IMR-90 (cell line): ENCODE measurements around the gene PAX2. TPM values are rescaled to one million over a fixed set of nuclear protein-coding genes. Genes with fewer than 3 reads are reported as not detected.

ENCODE experiments used
- ATAC-seq: fragments of 200-7000 bp; cut with Tn5 transposase; 2 replicates; pipeline ENCODE4 v1.9.1; 2020; ENCODE audit warnings: low read depth, mild to moderate bottlenecking, moderate library complexity
- BruUV-seq: library from RNA; stranded (reverse); fragments of 400-500 nt; replicated peaks from 2 replicates; lab custom pipeline; 2021; lab: Mats Ljungman, UMichigan
- CTCF ChIA-PET: fragments of 300-600 bp; formaldehyde crosslinking; extraction: SDS; loops from one replicate; lab custom pipeline; 2021; ENCODE audit warnings: antibody characterized with exemption; lab: Yijun Ruan, JAX
- POLR2A ChIA-PET: fragments of 300-600 bp; sonication (Branson Sonifier 250); formaldehyde crosslinking; loops from one replicate; lab custom pipeline; 2022; ENCODE audit warnings: antibody characterized with exemption; ENCODE audit not compliant: unreplicated experiment; lab: Charles Lee
- DNase-seq: peaks from one replicate; pipeline ENCODE4 v3.0.0; 2013
- H2AFZ ChIP-seq: replicated peaks from 2 replicates; pipeline ENCODE3; 2013; ENCODE audit warnings: low read length, mild to moderate bottlenecking; ENCODE audit not compliant: poor library complexity
- H2AK5ac ChIP-seq: 2 replicates; pipeline ENCODE4 v1.6.1; 2013; ENCODE audit warnings: low read depth, low read length, inconsistent platforms
- H2AK9ac ChIP-seq: replicated peaks from 2 replicates; pipeline ENCODE3; 2013; ENCODE audit warnings: mild to moderate bottlenecking, low read depth, low read length, moderate library complexity; ENCODE audit not compliant: poor library complexity
- H2BK120ac ChIP-seq: 2 replicates; pipeline ENCODE4 v1.6.1; 2013; ENCODE audit warnings: low read depth, low read length, inconsistent platforms
- H2BK15ac ChIP-seq: 3 replicates; pipeline ENCODE4 v1.6.1; 2013; ENCODE audit warnings: low read depth, low read length, inconsistent platforms
- H2BK20ac ChIP-seq: 2 replicates; pipeline ENCODE4 v1.6.1; 2013; ENCODE audit warnings: low read depth, mild to moderate bottlenecking, inconsistent platforms, low read length, moderate library complexity
- H2BK5ac ChIP-seq: 2 replicates; pipeline ENCODE4 v1.6.1; 2013; ENCODE audit warnings: mild to moderate bottlenecking, low read depth, low read length, inconsistent platforms; ENCODE audit not compliant: poor library complexity, severe bottlenecking
- H3K14ac ChIP-seq: replicated peaks from 2 replicates; pipeline ENCODE4 v1.6.1; 2013; ENCODE audit warnings: low read depth, low read length, inconsistent platforms
- H3K18ac ChIP-seq: 2 replicates; pipeline ENCODE4 v1.6.1; 2013; ENCODE audit warnings: low read depth, low read length, control low read depth
- H3K23ac ChIP-seq: 2 replicates; pipeline ENCODE4 v1.6.1; 2013; ENCODE audit warnings: low read depth, low read length, inconsistent platforms
- H3K27ac ChIP-seq: 2 replicates; pipeline ENCODE4 v1.5.1; 2013; ENCODE audit warnings: mild to moderate bottlenecking, control low read depth, low read length; ENCODE audit not compliant: insufficient read depth
- H3K27me3 ChIP-seq: 2 replicates; pipeline ENCODE4 v1.6.1; 2013; ENCODE audit warnings: low read length; ENCODE audit not compliant: control insufficient read depth, insufficient read depth
- H3K36me3 ChIP-seq: 2 replicates; pipeline ENCODE4 v1.6.1; 2013; ENCODE audit warnings: low read length, mixed read lengths; ENCODE audit not compliant: control insufficient read depth, insufficient read depth
- H3K4ac ChIP-seq: 2 replicates; pipeline ENCODE4 v1.6.1; 2013; ENCODE audit warnings: low read depth, low read length, inconsistent platforms
- H3K4me1 ChIP-seq: 2 replicates; pipeline ENCODE4 v1.6.1; 2013; ENCODE audit warnings: low read length, mixed read lengths; ENCODE audit not compliant: control insufficient read depth, insufficient read depth
- H3K4me2 ChIP-seq: 2 replicates; pipeline ENCODE4 v1.6.1; 2013; ENCODE audit warnings: low read depth, mild to moderate bottlenecking, control low read depth, low read length, moderate library complexity
- H3K4me3 ChIP-seq: 2 replicates; pipeline ENCODE4 v1.5.1; 2013; ENCODE audit warnings: low read depth, mild to moderate bottlenecking, control low read depth, low read length, moderate library complexity; ENCODE audit not compliant: insufficient read depth
- H3K56ac ChIP-seq: 2 replicates; pipeline ENCODE4 v1.6.1; 2013; ENCODE audit warnings: low read length, inconsistent platforms; ENCODE audit not compliant: insufficient read depth; ENCODE audit errors: extremely low read depth
- H3K79me1 ChIP-seq, 2 experiments: 2 replicates each; pipeline ENCODE4 v1.6.1; 2013; ENCODE audit warnings: low read length in 2 of 2, inconsistent platforms in 1 of 2, low read depth in 1 of 2
- H3K9ac ChIP-seq: 2 replicates; pipeline ENCODE4 v1.6.1; 2013; ENCODE audit warnings: low read depth, low read length, control low read depth
- H3K9me1 ChIP-seq: 2 replicates; pipeline ENCODE4 v1.6.1; 2013; ENCODE audit warnings: low read length, inconsistent platforms; ENCODE audit not compliant: insufficient read depth
- H3K9me3 ChIP-seq: 2 replicates; pipeline ENCODE4 v1.6.1; 2013; ENCODE audit warnings: low read length; ENCODE audit not compliant: control insufficient read depth, insufficient read depth
- H4K20me1 ChIP-seq: 2 replicates; pipeline ENCODE4 v1.6.1; 2013; ENCODE audit warnings: low read length, inconsistent platforms; ENCODE audit not compliant: insufficient read depth
- H4K5ac ChIP-seq: 2 replicates; pipeline ENCODE4 v1.6.1; 2013; ENCODE audit warnings: mild to moderate bottlenecking, low read depth, low read length, control low read depth
- H4K8ac ChIP-seq, 2 experiments: 2 replicates each; pipeline ENCODE4 v1.6.1; 2013; ENCODE audit warnings: low read depth in 2 of 2, low read length in 2 of 2, control low read depth in 1 of 2, inconsistent platforms in 1 of 2
- H4K91ac ChIP-seq: 2 replicates; pipeline ENCODE4 v1.6.1; 2013; ENCODE audit warnings: low read depth, low read length, inconsistent platforms; ENCODE audit not compliant: insufficient read depth
- BHLHE40 ChIP-seq: fragments of 150-350 bp; IDR thresholded peaks from 2 replicates; pipeline ENCODE4 v1.6.1; 2016; ENCODE audit warnings: mild to moderate bottlenecking, low read depth, low read length
- CEBPB ChIP-seq: IDR thresholded peaks from 2 replicates; pipeline ENCODE4 v1.6.1; 2012; ENCODE audit warnings: low read depth, low read length, improper control_type of control experiment
- CHD1 ChIP-seq: IDR thresholded peaks from 2 replicates; pipeline ENCODE4 v1.6.1; 2012; ENCODE audit warnings: low read depth, low read length, improper control_type of control experiment
- CTCF ChIP-seq: conservative IDR thresholded peaks from 2 replicates; pipeline ENCODE4 v1.5.1; 2012; ENCODE audit warnings: mild to moderate bottlenecking, low read depth, low read length, improper control_type of control experiment
- ELK1 ChIP-seq: fragments of 150-350 bp; IDR thresholded peaks from 2 replicates; pipeline ENCODE4 v1.6.1; 2016; ENCODE audit warnings: low read depth, mild to moderate bottlenecking, low read length, moderate library complexity, borderline replicate concordance
- FOS ChIP-seq: fragments of 150-350 bp; IDR thresholded peaks from 2 replicates; pipeline ENCODE4 v1.6.1; 2016; ENCODE audit warnings: low read depth, low read length
- MAFK ChIP-seq: IDR thresholded peaks from 2 replicates; pipeline ENCODE4 v1.6.1; 2012; ENCODE audit warnings: low read depth, low read length, improper control_type of control experiment
- MAZ ChIP-seq: IDR thresholded peaks from 2 replicates; pipeline ENCODE4 v1.6.1; 2012; ENCODE audit warnings: low read depth, mild to moderate bottlenecking, low read length, improper control_type of control experiment, moderate library complexity, borderline replicate concordance
- MXI1 ChIP-seq: IDR thresholded peaks from 2 replicates; pipeline ENCODE4 v1.6.1; 2012; ENCODE audit warnings: low read depth, mild to moderate bottlenecking, low read length, moderate library complexity, borderline replicate concordance
- NFE2L2 ChIP-seq: fragments of 150-350 bp; IDR thresholded peaks from 2 replicates; pipeline ENCODE4 v1.6.1; 2016; ENCODE audit warnings: low read depth, mild to moderate bottlenecking, low read length
- POLR2A ChIP-seq: IDR thresholded peaks from 2 replicates; pipeline ENCODE4 v1.6.1; 2012; ENCODE audit warnings: mild to moderate bottlenecking, low read depth, low read length
- RAD21 ChIP-seq: IDR thresholded peaks from 2 replicates; pipeline ENCODE4 v1.6.1; 2012; ENCODE audit warnings: low read length, improper control_type of control experiment
- RCOR1 ChIP-seq: IDR thresholded peaks from 2 replicates; pipeline ENCODE4 v1.6.1; 2012; ENCODE audit warnings: mild to moderate bottlenecking, low read length, improper control_type of control experiment; ENCODE audit not compliant: insufficient replicate concordance
- RFX5 ChIP-seq: IDR thresholded peaks from 2 replicates; pipeline ENCODE4 v1.8.0; 2012; ENCODE audit warnings: low read depth, mild to moderate bottlenecking, low read length, moderate library complexity
- SMC3 ChIP-seq: fragments of 150-350 bp; IDR thresholded peaks from 2 replicates; pipeline ENCODE4 v1.6.1; 2016; ENCODE audit warnings: low read depth, mild to moderate bottlenecking, antibody characterized with exemption, low read length, moderate library complexity
- USF2 ChIP-seq: fragments of 150-350 bp; IDR thresholded peaks from 2 replicates; pipeline ENCODE4 v1.6.1; 2017; ENCODE audit warnings: mild to moderate bottlenecking, antibody characterized with exemption, low read length, low read depth
- WGBS, 2 experiments: methylation state at CpG; one replicate each; pipeline versions ENCODE4 v1.1.5 to v1.1.7; 2013; ENCODE audit warnings: missing lambda C conversion rate in 2 of 2; ENCODE audit not compliant: insufficient read length in 1 of 2; ENCODE audit errors: extremely low coverage in 2 of 2; 5-methylcytosine and 5-hydroxymethylcytosine counted together
- dilution Hi-C: fragments of 300-500 bp; cut with HindIII; formaldehyde crosslinking; loops from one replicate; pipeline ENCODE4 v1.14.3; 2018; ENCODE audit warnings: low sequenced_read_pairs; ENCODE audit not compliant: unreplicated experiment
- in situ Hi-C: fragments of 300-500 bp; cut with MboI; formaldehyde crosslinking; loops from 3 replicates; pipeline ENCODE4 v1.14.3; 2019; ENCODE audit warnings: low sequenced_read_pairs, inconsistent platforms, mixed read lengths
- intact Hi-C: fragments of 100-400 bp; cut with micrococcal nuclease; formaldehyde crosslinking; loops from 2 replicates; pipeline ENCODE4 v1.10.0; 2022
- polyA plus RNA-seq, 3 experiments: library from polyadenylated mRNA; depleted of rRNA; stranded (reverse); fragments of >200 nt; gene quantifications; 2 replicates each; pipeline ENCODE4 v1.2.3, GENCODE V29; 2012; ENCODE audit warnings: low replicate concordance in 1 of 3
- total RNA-seq: library from RNA; depleted of rRNA; stranded (reverse); fragments of >200 nt; gene quantifications from 2 replicates; pipeline ENCODE4 v1.2.3, GENCODE V29; 2012

PAX2 gene
- total and polyA plus RNA-seq, 2 of the 4 experiments (the other 2 are of a cell fraction) = not detected

- Histone ChIP-seq H3K9me1 (no peaks in the 10 kb centered on the region), H3K9ac (no peak overlapping the region), H3K27me3 (peaks cover 96% of the 10 kb centered on the region), H3K4me1 (no peaks in the 10 kb centered on the region), H4K20me1 (no peaks in the 10 kb centered on the region), H3K27ac (no peak overlapping the region), H3K14ac (no peak overlapping the region), H3K4me3 (no peak overlapping the region), H3K9me3 (peaks cover 4% of the 10 kb centered on the region; the same call in 1 of the 2 replicates), H2BK5ac (no peak overlapping the region), H2BK20ac (no peak overlapping the region), H3K36me3 (no peaks in the 10 kb centered on the region), H3K4ac (no peak overlapping the region), H2AK9ac (no peak overlapping the region), H2AFZ (no peak overlapping the region), H2BK120ac (no peak overlapping the region), H3K79me1 (no peaks in the 10 kb centered on the region), H2AK5ac (no peak overlapping the region), H4K91ac (no peak overlapping the region), H4K8ac (no peak overlapping the region), H3K23ac (no peak overlapping the region), H3K4me2 (no peak overlapping the region), H2BK15ac (no peak overlapping the region), H3K56ac (no peak overlapping the region), H3K18ac (no peak overlapping the region), H4K5ac (no peak overlapping the region)
- dilution Hi-C loops = no loop called here
- POLR2A ChIA-PET = no interaction called here
- 22% methylated on average over 4 of the region's 7 CpGs; no CpG with 5 or more reads in 1 of the 2 experiments for WGBS, 2 experiments
- intact Hi-C loops = no loop called here
- in situ Hi-C loops = no loop called here
- no TSS peak for BruUV-seq
- DNase-seq (no peak), ATAC-seq (no peak)
- CTCF ChIA-PET = no interaction called here
- TF ChIP-seq ELK1 = no peak
- no peak for TF ChIP-seq MXI1
- no peak for TF ChIP-seq NFE2L2
- no peak for TF ChIP-seq SMC3
- no peak for TF ChIP-seq CTCF
- TF ChIP-seq RCOR1 = no peak
- no peak for TF ChIP-seq MAFK
- TF ChIP-seq RFX5 = no peak
- TF ChIP-seq BHLHE40 = no peak
- no peak for TF ChIP-seq CHD1
- TF ChIP-seq POLR2A = no peak
- no peak for TF ChIP-seq CEBPB
- no peak for TF ChIP-seq FOS
- TF ChIP-seq MAZ = no peak
- TF ChIP-seq RAD21 = no peak
- TF ChIP-seq USF2 = no peak
Observed at GRCh38 chr10:100735087-100735336, 10.4 kb upstream of the PAX2 start.
